ENCODE measurements around the gene NKPD1. TPM values are rescaled to one million over a fixed set of nuclear protein-coding genes. Genes with fewer than 3 reads are reported as not detected.

Gene NKPD1
- total RNA-seq, 1 experiment from 2014 or later, result 2.4 TPM

GRCh38 chr19:45172611-45173208 lies 11.9 kb upstream of the NKPD1 start:
- H3K36me3 Mint-ChIP-seq (ENCODE audit: insufficient read depth, unreplicated experiment), result peaks cover 3% of the 10 kb centered on the region
- DNase-seq, result no peak
- H3K4me1 Mint-ChIP-seq (ENCODE audit: low read depth, unreplicated experiment), result peaks cover 6% of the 10 kb centered on the region
- no peak overlapping the region for H3K4me3 Mint-ChIP-seq (ENCODE audit: unreplicated experiment)
- intact Hi-C loops (cut with micrococcal nuclease; ENCODE audit: unreplicated experiment), result no loop called here
- TF ChIP-seq CTCF (IDR thresholded peaks at IDR 0.05; ENCODE audit: insufficient read depth in 1 of 2, low read depth in 1 of 2, low read length in 1 of 2, severe bottlenecking in 1 of 2, unreplicated experiment in 1 of 2), result no peak
- no peaks in the 10 kb centered on the region for H3K9me3 ChIP-seq
- no peak overlapping the region for H3K4me3 ChIP-seq (ENCODE audit: low read depth, low read length)
- H3K9me3 Mint-ChIP-seq (ENCODE audit: unreplicated experiment), result no peaks in the 10 kb centered on the region
- H3K27ac Mint-ChIP-seq (ENCODE audit: unreplicated experiment), result no peak overlapping the region
- H3K27me3 ChIP-seq (replicated peaks; ENCODE audit: control insufficient read depth, insufficient read depth, low read length), result no peaks in the 10 kb centered on the region
- H3K4me1 ChIP-seq, result no peaks in the 10 kb centered on the region
- H3K36me3 ChIP-seq (ENCODE audit: control insufficient read depth, insufficient read depth, low read length), result peaks cover 2% of the 10 kb centered on the region; the same call in 1 of the 2 replicates
- no TSS peak for BruUV-seq (replicated peaks)
- H3K27me3 Mint-ChIP-seq (ENCODE audit: insufficient read depth, unreplicated experiment), result no peaks in the 10 kb centered on the region
- ChIA-PET POLR2A (no interaction called here), CTCF (no interaction called here)

- no peaks in the 10 kb centered on the region for H3K4me1 ChIP-seq
- no peaks in the 10 kb centered on the region for H3K27me3 ChIP-seq (replicated peaks; ENCODE audit: control insufficient read depth, insufficient read depth, low read length)
- H3K4me1 Mint-ChIP-seq (ENCODE audit: low read depth, unreplicated experiment), result peaks cover 6% of the 10 kb centered on the region
- H3K9me3 ChIP-seq, result no peaks in the 10 kb centered on the region
- peaks cover 3% of the 10 kb centered on the region; the same call in 1 of the 2 replicates for H3K36me3 ChIP-seq (ENCODE audit: control insufficient read depth, insufficient read depth, low read length)
- ChIA-PET POLR2A (no interaction called here), CTCF (no interaction called here)
- no TSS peak for BruUV-seq (replicated peaks)
- no peak for DNase-seq
- H3K27me3 Mint-ChIP-seq (ENCODE audit: insufficient read depth, unreplicated experiment), result no peaks in the 10 kb centered on the region
- H3K27ac Mint-ChIP-seq (ENCODE audit: unreplicated experiment), result no peak overlapping the region
- H3K4me3 Mint-ChIP-seq (ENCODE audit: unreplicated experiment), result no peak overlapping the region
- no peak for TF ChIP-seq CTCF (IDR thresholded peaks at IDR 0.05; ENCODE audit: insufficient read depth in 1 of 2, low read depth in 1 of 2, low read length in 1 of 2, severe bottlenecking in 1 of 2, unreplicated experiment in 1 of 2)
- intact Hi-C loops (cut with micrococcal nuclease; ENCODE audit: unreplicated experiment), result no loop called here
- H3K9me3 Mint-ChIP-seq (ENCODE audit: unreplicated experiment), result no peaks in the 10 kb centered on the region
- H3K4me3 ChIP-seq (ENCODE audit: low read depth, low read length), result no peak overlapping the region
- no peaks in the 10 kb centered on the region for H3K36me3 Mint-ChIP-seq (ENCODE audit: insufficient read depth, unreplicated experiment)
Observed at GRCh38 chr19:45172173-45172572, 11.4 kb upstream of the NKPD1 start.

GRCh38 chr19:45171211-45171623 lies 10.4 kb upstream of the NKPD1 start:
- Histone ChIP-seq H3K4me1 (no peaks in the 10 kb centered on the region), H3K27me3 (replicated peaks; ENCODE audit: control insufficient read depth, insufficient read depth, low read length) (no peaks in the 10 kb centered on the region), H3K4me3 (ENCODE audit: low read depth, low read length) (no peak overlapping the region), H3K36me3 (ENCODE audit: control insufficient read depth, insufficient read depth, low read length) (peaks cover 3% of the 10 kb centered on the region; the same call in 1 of the 2 replicates), H3K9me3 (no peaks in the 10 kb centered on the region)
- peaks cover 6% of the 10 kb centered on the region for H3K4me1 Mint-ChIP-seq (ENCODE audit: low read depth, unreplicated experiment)
- no peaks in the 10 kb centered on the region for H3K27me3 Mint-ChIP-seq (ENCODE audit: insufficient read depth, unreplicated experiment)
- no peak for TF ChIP-seq CTCF (IDR thresholded peaks at IDR 0.05; ENCODE audit: insufficient read depth in 1 of 2, low read depth in 1 of 2, low read length in 1 of 2, severe bottlenecking in 1 of 2, unreplicated experiment in 1 of 2)
- CTCF ChIA-PET, result no interaction called here
- no peak overlapping the region for H3K27ac Mint-ChIP-seq (ENCODE audit: unreplicated experiment)
- no peaks in the 10 kb centered on the region for H3K9me3 Mint-ChIP-seq (ENCODE audit: unreplicated experiment)
- no peak overlapping the region for H3K4me3 Mint-ChIP-seq (ENCODE audit: unreplicated experiment)
- DNase-seq, result no peak
- POLR2A ChIA-PET, result no interaction called here
- no TSS peak for BruUV-seq (replicated peaks)
- intact Hi-C loops (cut with micrococcal nuclease; ENCODE audit: unreplicated experiment), result no loop called here
- no peaks in the 10 kb centered on the region for H3K36me3 Mint-ChIP-seq (ENCODE audit: insufficient read depth, unreplicated experiment)

All from Caco-2 (cell line).